ENCODE measurements around the gene ANO4. TPM values are rescaled to one million over a fixed set of nuclear protein-coding genes. Genes with fewer than 3 reads are reported as not detected.
A peak's percentile ranks its signal among the peaks of the same experiment; 100 is the strongest.

Gene ANO4
- total and polyA plus RNA-seq, 2 experiments from 2014 or later: 0.33 to 0.92 TPM

DNA sequence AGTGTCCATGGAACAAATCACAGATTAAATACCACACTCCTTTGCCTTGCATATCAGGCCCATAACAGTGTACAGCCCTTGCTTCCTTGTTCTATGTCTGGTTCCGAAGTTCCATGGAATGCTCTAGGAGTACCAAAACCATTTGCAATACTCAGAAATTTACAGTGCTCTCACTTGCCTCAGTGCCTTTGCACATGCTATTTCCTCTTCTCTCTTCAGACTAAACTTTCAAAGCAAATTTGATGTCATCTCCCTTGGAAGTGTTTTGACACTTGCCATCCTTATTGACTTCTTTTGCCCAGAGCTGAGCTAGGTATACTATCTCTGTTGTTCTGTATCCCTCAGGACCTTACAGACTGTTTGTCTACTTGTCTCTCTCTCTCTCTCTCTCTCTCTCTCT lies 6.1 kb downstream of the ANO4 start:
- H3K4me1 ChIP-seq (ENCODE audit: low read depth): peaks cover under 1% of the 10 kb centered on the region
- TF ChIP-seq, protein P1, sequence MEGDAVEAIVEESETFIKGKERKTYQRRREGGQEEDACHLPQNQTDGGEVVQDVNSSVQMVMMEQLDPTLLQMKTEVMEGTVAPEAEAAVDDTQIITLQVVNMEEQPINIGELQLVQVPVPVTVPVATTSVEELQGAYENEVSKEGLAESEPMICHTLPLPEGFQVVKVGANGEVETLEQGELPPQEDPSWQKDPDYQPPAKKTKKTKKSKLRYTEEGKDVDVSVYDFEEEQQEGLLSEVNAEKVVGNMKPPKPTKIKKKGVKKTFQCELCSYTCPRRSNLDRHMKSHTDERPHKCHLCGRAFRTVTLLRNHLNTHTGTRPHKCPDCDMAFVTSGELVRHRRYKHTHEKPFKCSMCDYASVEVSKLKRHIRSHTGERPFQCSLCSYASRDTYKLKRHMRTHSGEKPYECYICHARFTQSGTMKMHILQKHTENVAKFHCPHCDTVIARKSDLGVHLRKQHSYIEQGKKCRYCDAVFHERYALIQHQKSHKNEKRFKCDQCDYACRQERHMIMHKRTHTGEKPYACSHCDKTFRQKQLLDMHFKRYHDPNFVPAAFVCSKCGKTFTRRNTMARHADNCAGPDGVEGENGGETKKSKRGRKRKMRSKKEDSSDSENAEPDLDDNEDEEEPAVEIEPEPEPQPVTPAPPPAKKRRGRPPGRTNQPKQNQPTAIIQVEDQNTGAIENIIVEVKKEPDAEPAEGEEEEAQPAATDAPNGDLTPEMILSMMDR (IDR thresholded peaks at IDR 0.05; ENCODE audit: low read depth, low read length): no peak
- no peaks in the 10 kb centered on the region for H3K27me3 ChIP-seq
- no peak overlapping the region for H3K27ac ChIP-seq
- no peak for DNase-seq (ENCODE audit: low read depth in 1 of 2, low spot score in 1 of 2)
- H3K9me3 ChIP-seq (ENCODE audit: low read depth): no peaks in the 10 kb centered on the region
- H3K4me3 ChIP-seq: no peak overlapping the region
- no peaks in the 10 kb centered on the region for H3K36me3 ChIP-seq

DNA sequence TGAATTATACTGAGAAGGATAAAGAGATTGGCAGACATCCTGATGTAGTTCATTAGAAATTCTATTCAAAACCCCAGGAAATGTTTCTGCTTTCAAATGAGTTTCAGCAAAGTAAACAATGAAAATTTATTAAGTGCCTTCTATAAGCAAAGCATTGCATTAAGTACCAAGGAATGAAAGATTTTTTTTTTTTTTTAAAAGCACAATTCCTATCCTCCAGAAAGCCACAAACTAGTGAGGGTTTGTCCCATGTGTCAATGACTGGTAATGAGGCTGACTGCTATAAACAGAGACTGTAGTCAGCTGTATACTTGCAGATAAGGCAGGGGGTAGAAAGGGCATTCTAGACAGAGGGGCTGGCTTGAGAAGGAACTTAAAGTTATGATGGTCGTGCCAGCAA lies 6.7 kb downstream of the ANO4 start:
- Histone ChIP-seq H3K27ac (no peak overlapping the region), H3K27me3 (no peaks in the 10 kb centered on the region), H3K36me3 (no peaks in the 10 kb centered on the region), H3K4me3 (no peak overlapping the region), H3K4me1 (ENCODE audit: low read depth) (no peaks in the 10 kb centered on the region), H3K9me3 (ENCODE audit: low read depth) (no peaks in the 10 kb centered on the region)
- TF ChIP-seq, protein P1 (IDR thresholded peaks at IDR 0.05; ENCODE audit: low read depth, low read length): no peak
- DNase-seq (ENCODE audit: low read depth in 1 of 2, low spot score in 1 of 2): no peak

DNA sequence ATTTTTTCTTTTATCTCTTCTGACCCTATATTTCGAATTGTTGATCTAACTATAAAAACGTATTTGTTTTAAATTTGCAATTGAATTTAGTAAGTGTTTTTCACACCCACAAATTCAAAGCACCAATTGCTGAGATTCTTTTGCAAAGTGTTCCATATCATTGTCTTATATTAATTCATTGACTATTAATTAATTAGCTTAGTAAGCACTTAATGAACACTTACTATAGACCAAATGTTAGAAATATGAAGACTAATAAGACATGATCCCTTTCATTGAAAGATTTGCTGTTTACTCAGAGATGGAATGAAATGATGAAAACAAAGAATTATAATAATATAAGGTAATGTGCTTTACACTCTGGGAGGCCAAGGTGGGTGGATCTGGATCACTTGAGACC lies 14.2 kb downstream of the ANO4 start:
- TF ChIP-seq, protein P1 (IDR thresholded peaks at IDR 0.05; ENCODE audit: low read depth, low read length): no peak
- H3K4me3 ChIP-seq: no peak overlapping the region
- H3K27me3 ChIP-seq: no peaks in the 10 kb centered on the region

DNA sequence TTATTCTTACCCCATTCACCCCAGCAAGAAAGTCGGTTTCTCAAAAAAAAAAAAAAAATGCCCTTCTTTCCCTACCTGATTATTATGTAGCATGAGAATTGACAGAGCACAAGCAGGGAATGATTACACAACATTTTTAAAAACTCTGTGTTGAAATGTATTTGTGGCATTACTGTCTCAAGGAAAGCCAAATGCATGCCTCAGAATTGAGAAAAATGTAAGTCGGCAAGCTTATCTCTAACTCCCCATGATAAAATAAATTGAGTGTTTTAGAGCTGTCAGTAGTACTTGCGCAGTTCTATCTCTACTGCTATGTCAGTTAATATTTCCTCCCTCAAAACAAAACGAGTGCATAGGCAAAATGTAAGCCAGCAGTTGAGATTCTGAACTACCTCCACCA lies 25.7 kb downstream of the ANO4 start:
- H3K27ac ChIP-seq: no peak overlapping the region
- H3K9me3 ChIP-seq (ENCODE audit: low read depth): no peaks in the 10 kb centered on the region
- DNase-seq (ENCODE audit: low read depth in 1 of 2, low spot score in 1 of 2): peak in 1 of 2 donors; percentile 78

More for the DNA sequence above, 14.2 kb downstream of the ANO4 start:
- no peaks in the 10 kb centered on the region for H3K36me3 ChIP-seq
- DNase-seq (ENCODE audit: low read depth in 1 of 2, low spot score in 1 of 2): no peak
- H3K9me3 ChIP-seq (ENCODE audit: low read depth): no peaks in the 10 kb centered on the region
- no peaks in the 10 kb centered on the region for H3K4me1 ChIP-seq (ENCODE audit: low read depth)
- H3K27ac ChIP-seq: no peak overlapping the region

DNA sequence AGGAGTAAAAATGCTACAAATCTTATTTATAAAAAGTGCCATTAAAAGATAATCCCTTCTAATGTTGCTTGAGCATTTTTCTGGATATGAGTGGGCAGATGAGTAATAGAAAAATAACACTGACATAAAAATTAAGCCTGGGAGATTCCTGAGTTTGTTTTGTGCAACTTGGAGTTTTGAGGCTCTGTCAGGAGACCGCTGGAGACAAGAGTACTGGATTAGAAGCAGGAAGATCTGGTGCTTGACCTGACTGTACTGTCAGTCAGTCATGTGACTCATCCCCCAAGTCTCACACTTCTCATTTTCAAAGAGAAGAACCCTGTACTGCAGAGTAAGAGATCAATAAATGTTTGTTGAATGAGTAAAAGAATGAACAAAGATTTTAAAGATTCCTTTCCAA lies 29.4 kb downstream of the ANO4 start:
- Histone ChIP-seq H3K27ac (no peak overlapping the region), H3K27me3 (no peaks in the 10 kb centered on the region), H3K4me1 (ENCODE audit: low read depth) (no peaks in the 10 kb centered on the region), H3K36me3 (no peaks in the 10 kb centered on the region), H3K4me3 (no peak overlapping the region), H3K9me3 (ENCODE audit: low read depth) (no peaks in the 10 kb centered on the region)
- DNase-seq (ENCODE audit: low read depth in 1 of 2, low spot score in 1 of 2): no peak
- TF ChIP-seq, protein P1 (IDR thresholded peaks at IDR 0.05; ENCODE audit: low read depth, low read length): no peak

More for the DNA sequence above, 25.7 kb downstream of the ANO4 start:
- Histone ChIP-seq H3K36me3 (no peaks in the 10 kb centered on the region), H3K4me1 (ENCODE audit: low read depth) (no peaks in the 10 kb centered on the region), H3K27me3 (no peaks in the 10 kb centered on the region), H3K4me3 (no peak overlapping the region)
- TF ChIP-seq, protein P1 (IDR thresholded peaks at IDR 0.05; ENCODE audit: low read depth, low read length): no peak

DNA sequence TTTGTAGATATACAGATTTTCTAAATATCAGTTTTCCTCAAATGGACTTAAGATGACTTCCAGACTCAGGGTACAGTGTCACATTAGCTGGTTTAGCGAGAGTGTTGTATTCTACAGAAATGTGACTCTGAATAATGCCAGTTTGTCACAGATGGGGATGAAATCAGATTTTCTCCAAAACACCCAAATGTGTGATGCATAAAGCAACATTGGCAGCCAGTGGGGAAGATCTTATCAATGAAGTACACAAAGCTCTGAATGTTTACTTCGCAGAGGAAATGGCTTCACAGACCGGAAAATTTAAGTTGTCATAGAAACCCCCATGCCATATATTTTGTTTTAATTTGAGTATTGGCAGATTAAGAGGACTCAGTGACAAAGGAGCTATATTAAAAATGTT lies 29.9 kb downstream of the ANO4 start:
- TF ChIP-seq, protein P1 (IDR thresholded peaks at IDR 0.05; ENCODE audit: low read depth, low read length): no peak
- Histone ChIP-seq H3K36me3 (no peaks in the 10 kb centered on the region), H3K4me3 (no peak overlapping the region), H3K9me3 (ENCODE audit: low read depth) (no peaks in the 10 kb centered on the region), H3K4me1 (ENCODE audit: low read depth) (no peaks in the 10 kb centered on the region), H3K27me3 (no peaks in the 10 kb centered on the region), H3K27ac (no peak overlapping the region)
- no peak for DNase-seq (ENCODE audit: low read depth in 1 of 2, low spot score in 1 of 2)

Data from cardiac muscle cell (in vitro differentiated cells and primary cell).